GM19351 (cell line): ENCODE results near the gene CD46.

Source experiments
- ATAC-seq: cut with Tn5 transposase; IDR thresholded peaks from one replicate; pipeline ENCODE4 v1.9.1; 2021; ENCODE audit warnings: mild to moderate bottlenecking, moderate library complexity; ENCODE audit not compliant: unreplicated experiment

CD46 gene

DNA sequence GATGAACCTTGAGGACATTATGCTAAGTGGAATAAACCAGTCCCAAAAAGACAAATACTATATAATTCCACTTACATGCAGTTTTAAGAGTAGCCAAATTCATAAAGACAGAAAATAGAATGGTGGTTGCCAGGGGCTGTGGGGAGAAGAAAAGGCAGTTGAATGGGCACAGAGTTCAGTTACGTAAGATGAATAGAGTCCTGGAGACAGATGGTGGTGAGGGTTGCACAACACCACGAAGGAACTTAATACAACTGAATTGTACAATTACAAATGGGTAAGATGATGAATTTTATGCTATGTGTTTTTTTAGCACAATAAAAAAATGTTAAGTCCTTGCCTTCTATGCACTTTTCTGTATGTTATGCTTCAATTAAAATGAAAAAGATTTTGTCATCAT is 92.5 kb downstream of the CD46 start:
- no peak for ATAC-seq
